ENCODE results near the gene CHCHD3.

CHCHD3 gene

GRCh38 chr7:132830941-132831340 lies 250.9 kb downstream of the CHCHD3 start:
- Mint-ChIP-seq H3K27me3 (no peaks in the 10 kb centered on the region), H3K36me3 (ENCODE audit: low read depth) (peaks cover 54% of the 10 kb centered on the region), H3K27ac (no peak overlapping the region), H3K4me1 (ENCODE audit: low read depth) (peaks cover 10% of the 10 kb centered on the region), H3K9me3 (no peaks in the 10 kb centered on the region), H3K4me3 (no peak overlapping the region)

GRCh38 chr7:132828502-132828901 lies 253.4 kb downstream of the CHCHD3 start:
- no peak overlapping the region for H3K27ac Mint-ChIP-seq
- peaks cover 18% of the 10 kb centered on the region for H3K4me1 Mint-ChIP-seq (ENCODE audit: low read depth)
- peaks cover 55% of the 10 kb centered on the region for H3K36me3 Mint-ChIP-seq (ENCODE audit: low read depth)
- H3K9me3 Mint-ChIP-seq = peaks cover 5% of the 10 kb centered on the region
- H3K27me3 Mint-ChIP-seq = no peaks in the 10 kb centered on the region
- no peak overlapping the region for H3K4me3 Mint-ChIP-seq

- Mint-ChIP-seq H3K27me3 (no peaks in the 10 kb centered on the region), H3K36me3 (ENCODE audit: low read depth) (peaks cover 57% of the 10 kb centered on the region), H3K4me3 (no peak overlapping the region), H3K9me3 (peaks cover 5% of the 10 kb centered on the region), H3K27ac (no peak overlapping the region), H3K4me1 (ENCODE audit: low read depth) (peaks cover 18% of the 10 kb centered on the region)
Observed at GRCh38 chr7:132825932-132826835, 255.7 kb downstream of the CHCHD3 start.

- Mint-ChIP-seq H3K9me3 (peaks cover 5% of the 10 kb centered on the region), H3K36me3 (ENCODE audit: low read depth) (peaks cover 50% of the 10 kb centered on the region), H3K27me3 (no peaks in the 10 kb centered on the region), H3K4me1 (ENCODE audit: low read depth) (peaks cover 18% of the 10 kb centered on the region), H3K27ac (no peak overlapping the region), H3K4me3 (no peak overlapping the region)
Observed at GRCh38 chr7:132825222-132825621, 256.7 kb downstream of the CHCHD3 start.

GRCh38 chr7:132819648-132820047 lies 262.2 kb downstream of the CHCHD3 start:
- no peaks in the 10 kb centered on the region for H3K4me1 Mint-ChIP-seq (ENCODE audit: low read depth)
- H3K27ac Mint-ChIP-seq = no peak overlapping the region
- H3K27me3 Mint-ChIP-seq = no peaks in the 10 kb centered on the region
- peaks cover 28% of the 10 kb centered on the region for H3K36me3 Mint-ChIP-seq (ENCODE audit: low read depth)
- H3K9me3 Mint-ChIP-seq = peaks cover 3% of the 10 kb centered on the region
- no peak overlapping the region for H3K4me3 Mint-ChIP-seq

GRCh38 chr7:132817949-132818348 lies 263.9 kb downstream of the CHCHD3 start:
- Mint-ChIP-seq H3K9me3 (peaks cover under 1% of the 10 kb centered on the region), H3K36me3 (ENCODE audit: low read depth) (peaks cover 36% of the 10 kb centered on the region), H3K27me3 (no peaks in the 10 kb centered on the region), H3K4me3 (no peak overlapping the region), H3K27ac (no peak overlapping the region), H3K4me1 (ENCODE audit: low read depth) (no peaks in the 10 kb centered on the region)

GRCh38 chr7:132815696-132816311 lies 266.1 kb downstream of the CHCHD3 start:
- no peak overlapping the region for H3K27ac Mint-ChIP-seq
- H3K36me3 Mint-ChIP-seq (ENCODE audit: low read depth) = peaks cover 48% of the 10 kb centered on the region
- H3K4me3 Mint-ChIP-seq = no peak overlapping the region
- H3K4me1 Mint-ChIP-seq (ENCODE audit: low read depth) = no peaks in the 10 kb centered on the region
- H3K9me3 Mint-ChIP-seq = peaks cover 6% of the 10 kb centered on the region
- H3K27me3 Mint-ChIP-seq = no peaks in the 10 kb centered on the region

GRCh38 chr7:132815130-132815529 lies 266.8 kb downstream of the CHCHD3 start:
- peaks cover 6% of the 10 kb centered on the region for H3K9me3 Mint-ChIP-seq
- no peak overlapping the region for H3K27ac Mint-ChIP-seq
- H3K4me3 Mint-ChIP-seq = no peak overlapping the region
- peaks cover 49% of the 10 kb centered on the region for H3K36me3 Mint-ChIP-seq (ENCODE audit: low read depth)
- H3K4me1 Mint-ChIP-seq (ENCODE audit: low read depth) = no peaks in the 10 kb centered on the region
- no peaks in the 10 kb centered on the region for H3K27me3 Mint-ChIP-seq

- no peaks in the 10 kb centered on the region for H3K4me1 Mint-ChIP-seq (ENCODE audit: low read depth)
- peaks cover 6% of the 10 kb centered on the region for H3K9me3 Mint-ChIP-seq
- no peak overlapping the region for H3K4me3 Mint-ChIP-seq
- H3K27me3 Mint-ChIP-seq = no peaks in the 10 kb centered on the region
- H3K36me3 Mint-ChIP-seq (ENCODE audit: low read depth) = peaks cover 29% of the 10 kb centered on the region
- no peak overlapping the region for H3K27ac Mint-ChIP-seq
Observed at GRCh38 chr7:132810561-132810960, 271.3 kb downstream of the CHCHD3 start.

GRCh38 chr7:132806834-132807233 lies 275.1 kb downstream of the CHCHD3 start:
- Mint-ChIP-seq H3K36me3 (ENCODE audit: low read depth) (peaks cover 11% of the 10 kb centered on the region), H3K27ac (no peak overlapping the region), H3K27me3 (no peaks in the 10 kb centered on the region), H3K9me3 (no peaks in the 10 kb centered on the region), H3K4me1 (ENCODE audit: low read depth) (no peaks in the 10 kb centered on the region), H3K4me3 (no peak overlapping the region)

GRCh38 chr7:132805766-132806165 lies 276.1 kb downstream of the CHCHD3 start:
- no peak overlapping the region for H3K4me3 Mint-ChIP-seq
- H3K9me3 Mint-ChIP-seq = no peaks in the 10 kb centered on the region
- H3K4me1 Mint-ChIP-seq (ENCODE audit: low read depth) = no peaks in the 10 kb centered on the region
- no peak overlapping the region for H3K27ac Mint-ChIP-seq
- no peaks in the 10 kb centered on the region for H3K27me3 Mint-ChIP-seq
- peaks cover under 1% of the 10 kb centered on the region for H3K36me3 Mint-ChIP-seq (ENCODE audit: low read depth)

- no peaks in the 10 kb centered on the region for H3K4me1 Mint-ChIP-seq (ENCODE audit: low read depth)
- no peak overlapping the region for H3K27ac Mint-ChIP-seq
- no peaks in the 10 kb centered on the region for H3K36me3 Mint-ChIP-seq (ENCODE audit: low read depth)
- H3K27me3 Mint-ChIP-seq = no peaks in the 10 kb centered on the region
- H3K9me3 Mint-ChIP-seq = no peaks in the 10 kb centered on the region
- H3K4me3 Mint-ChIP-seq = no peak overlapping the region
Observed at GRCh38 chr7:132804849-132805485, 276.9 kb downstream of the CHCHD3 start.

- Mint-ChIP-seq H3K4me3 (no peak overlapping the region), H3K27ac (no peak overlapping the region)
Observed at GRCh38 chr7:132800522-132800921, 281.4 kb downstream of the CHCHD3 start.

GRCh38 chr7:132799081-132799413 lies 282.8 kb downstream of the CHCHD3 start:
- H3K9me3 Mint-ChIP-seq = no peaks in the 10 kb centered on the region
- no peak overlapping the region for H3K27ac Mint-ChIP-seq
- H3K4me1 Mint-ChIP-seq (ENCODE audit: low read depth) = no peaks in the 10 kb centered on the region
- H3K27me3 Mint-ChIP-seq = no peaks in the 10 kb centered on the region
- H3K4me3 Mint-ChIP-seq = no peak overlapping the region
- peaks cover 31% of the 10 kb centered on the region for H3K36me3 Mint-ChIP-seq (ENCODE audit: low read depth)

More at GRCh38 chr7:132800522-132800921, 281.4 kb downstream of the CHCHD3 start:
- no peaks in the 10 kb centered on the region for H3K27me3 Mint-ChIP-seq
- H3K36me3 Mint-ChIP-seq (ENCODE audit: low read depth) = peaks cover 19% of the 10 kb centered on the region
- no peaks in the 10 kb centered on the region for H3K9me3 Mint-ChIP-seq
- H3K4me1 Mint-ChIP-seq (ENCODE audit: low read depth) = no peaks in the 10 kb centered on the region

- Mint-ChIP-seq H3K4me1 (ENCODE audit: low read depth) (no peaks in the 10 kb centered on the region), H3K27ac (no peak overlapping the region), H3K27me3 (no peaks in the 10 kb centered on the region), H3K9me3 (no peaks in the 10 kb centered on the region), H3K4me3 (no peak overlapping the region), H3K36me3 (ENCODE audit: low read depth) (peaks cover 37% of the 10 kb centered on the region)
Observed at GRCh38 chr7:132797152-132797551, 284.7 kb downstream of the CHCHD3 start.

Measured in stimulated activated naive CD8-positive, alpha-beta T cell treated with anti-CD3 and anti-CD28 coated beads, Interleukin-15, Interleukin-2, amounts not matched to agents 100 ng/mL and 50 ng/mL, for 24 hours (primary cell).